GM21825 (cell line): ENCODE measurements around the gene PCDHGA1.

Experiments used
- ATAC-seq: cut with Tn5 transposase; IDR thresholded peaks from one replicate; pipeline ENCODE4 v1.9.1; 2021; ENCODE audit warnings: mild to moderate bottlenecking, moderate library complexity; ENCODE audit not compliant: unreplicated experiment

The PCDHGA1 gene

GRCh38 chr5:141439411-141440141 is 109.3 kb downstream of the PCDHGA1 start:
- ATAC-seq, result no peak

GRCh38 chr5:141440341-141440740 is 110.0 kb downstream of the PCDHGA1 start:
- no peak for ATAC-seq

GRCh38 chr5:141441571-141442170 is 111.4 kb downstream of the PCDHGA1 start:
- ATAC-seq, result no peak

- ATAC-seq, result no peak
Observed at GRCh38 chr5:141465351-141465750, 135.0 kb downstream of the PCDHGA1 start.

- peak; percentile 99 for ATAC-seq
Observed at GRCh38 chr5:141475625-141476131, 145.4 kb downstream of the PCDHGA1 start, which contains the start of gene PCDHGC3. Gene PCDHGC3, plus strand, starts transcription at chr5:141475966. Its CDS starts 151 bp downstream, at chr5:141476117.

- peak; percentile 12 for ATAC-seq
Observed at GRCh38 chr5:141476132-141476911, 146.0 kb downstream of the PCDHGA1 start.

- no peak for ATAC-seq
Observed at GRCh38 chr5:141477044-141477575, 146.8 kb downstream of the PCDHGA1 start.

GRCh38 chr5:141477815-141478214 is 147.5 kb downstream of the PCDHGA1 start:
- no peak for ATAC-seq

GRCh38 chr5:141478321-141478945 is 148.1 kb downstream of the PCDHGA1 start:
- no peak for ATAC-seq

GRCh38 chr5:141479776-141480175 is 149.5 kb downstream of the PCDHGA1 start:
- no peak for ATAC-seq

GRCh38 chr5:141483902-141484301 is 153.6 kb downstream of the PCDHGA1 start:
- no peak for ATAC-seq

- ATAC-seq, result no peak
Observed at GRCh38 chr5:141484310-141484640, 154.0 kb downstream of the PCDHGA1 start.

GRCh38 chr5:141484641-141485311 is 154.5 kb downstream of the PCDHGA1 start, which contains the start of gene PCDHGC4:
Gene PCDHGC4, plus strand, starts transcription at chr5:141485030. Its CDS starts 144 bp downstream, at chr5:141485174.
- no peak for ATAC-seq

GRCh38 chr5:141485321-141486055 is 155.2 kb downstream of the PCDHGA1 start:
- no peak for ATAC-seq

GRCh38 chr5:141486091-141486490 is 155.8 kb downstream of the PCDHGA1 start:
- ATAC-seq, result no peak

- ATAC-seq, result no peak
Observed at GRCh38 chr5:141487131-141487530, 156.8 kb downstream of the PCDHGA1 start.

- ATAC-seq, result no peak
Observed at GRCh38 chr5:141488591-141489561, 158.6 kb downstream of the PCDHGA1 start, which contains the start of gene PCDHGC5. Gene PCDHGC5, plus strand, starts transcription at chr5:141489081. Its CDS starts 160 bp downstream, at chr5:141489241.

- no peak for ATAC-seq
Observed at GRCh38 chr5:141489841-141490240, 159.5 kb downstream of the PCDHGA1 start.
